Muscle of back (tissue), 11 donors: ENCODE data around the gene SCCPDH. TPM values are rescaled to one million over a fixed set of nuclear protein-coding genes. Genes with fewer than 3 reads are reported as not detected.
"Not testable (repeated sequence)": the region's sequence is repeated elsewhere in the genome, so short reads cannot be mapped to it uniquely, and the experiment has no call there.

Experiments used
- DNase-seq, 3 donors: peaks; one replicate each; pipeline versions ENCODE4 v3.0.0 to v3.0.0-alpha.2; 2013
- polyA plus RNA-seq, 10 donors: library from polyadenylated mRNA; unstranded; fragments of 120-200 nt; gene quantifications; one replicate each; pipeline ENCODE4 v1.2.1, GENCODE V29; 2013; ENCODE audit not compliant: insufficient read length in 10 of 10

SCCPDH gene
- polyA plus RNA-seq, 10 donors, result 33.0 to 40.2 (median 35.3) TPM

DNA sequence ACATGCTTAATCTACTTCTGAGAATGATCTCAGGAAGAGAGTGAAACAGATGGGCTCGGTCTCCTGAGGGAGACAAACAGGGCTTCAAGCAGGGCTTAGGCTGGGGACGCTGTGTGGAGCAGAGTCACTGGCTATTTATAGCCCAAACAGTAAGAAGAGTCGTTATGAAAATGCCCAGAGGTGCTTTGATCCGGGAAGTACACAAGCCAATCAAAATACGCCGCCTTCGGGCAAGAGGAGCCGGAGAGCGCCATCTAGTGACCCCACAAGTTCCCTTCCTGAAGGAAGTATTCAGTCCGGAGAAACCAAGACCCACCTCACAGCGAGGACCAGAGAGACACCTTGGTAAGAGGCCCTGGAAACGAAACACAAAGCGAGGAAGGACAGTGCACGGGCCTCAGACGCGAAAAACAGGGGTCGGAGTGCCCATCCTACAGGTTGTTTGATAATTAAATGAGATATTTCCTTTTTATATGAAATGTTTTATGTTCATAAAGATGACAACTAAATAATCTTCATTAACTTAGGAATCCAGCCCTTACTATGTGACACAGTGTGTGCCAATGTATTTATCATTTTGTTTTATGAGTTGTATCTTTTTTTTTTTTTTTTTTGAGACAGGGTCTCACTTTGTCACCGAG is 25.0 kb upstream of the SCCPDH start:
- DNase-seq, result peak; percentile 91 to 93 (median 93)

DNA sequence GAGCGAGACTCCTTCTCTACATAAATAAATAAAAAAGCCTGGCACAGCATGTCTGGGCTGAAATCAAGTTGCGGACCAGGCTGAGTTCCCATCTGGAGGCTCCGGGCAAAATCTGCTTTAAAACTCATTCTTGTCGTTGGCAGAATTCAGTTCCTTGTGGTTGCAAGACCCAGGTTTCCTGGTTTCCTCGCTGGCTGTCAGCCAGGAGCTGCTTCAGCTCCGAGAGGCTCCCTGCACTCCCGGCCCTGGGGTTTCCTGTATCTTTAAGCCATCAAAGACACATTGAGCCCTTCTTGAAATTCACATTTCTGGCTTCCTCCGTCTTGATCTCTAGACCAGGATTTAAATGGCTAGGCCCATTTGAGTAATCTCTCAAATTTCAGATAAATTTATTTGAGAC is 20.6 kb upstream of the SCCPDH start:
- DNase-seq, result no peak

DNA sequence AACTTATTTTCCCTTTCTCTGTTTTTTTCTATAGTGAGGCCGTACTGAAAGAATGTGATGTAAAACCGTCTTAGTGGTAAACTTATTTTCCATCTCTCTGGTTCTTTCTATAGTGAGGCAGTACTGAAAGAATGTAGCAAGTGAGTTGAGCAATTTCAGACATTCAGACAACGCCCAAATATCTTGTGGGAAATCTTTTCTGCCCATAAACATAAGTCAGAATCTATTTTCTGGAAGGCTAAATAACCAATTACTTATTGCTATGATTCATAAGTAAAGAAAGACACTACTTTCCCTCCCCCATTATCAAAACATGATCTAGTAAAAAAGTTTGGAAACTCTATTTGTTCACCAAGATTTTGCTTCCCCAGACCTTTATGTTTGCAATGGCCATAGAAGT is 18.8 kb upstream of the SCCPDH start:
- DNase-seq, result peak in 2 of 3 donors; percentile 62 to 89

DNA sequence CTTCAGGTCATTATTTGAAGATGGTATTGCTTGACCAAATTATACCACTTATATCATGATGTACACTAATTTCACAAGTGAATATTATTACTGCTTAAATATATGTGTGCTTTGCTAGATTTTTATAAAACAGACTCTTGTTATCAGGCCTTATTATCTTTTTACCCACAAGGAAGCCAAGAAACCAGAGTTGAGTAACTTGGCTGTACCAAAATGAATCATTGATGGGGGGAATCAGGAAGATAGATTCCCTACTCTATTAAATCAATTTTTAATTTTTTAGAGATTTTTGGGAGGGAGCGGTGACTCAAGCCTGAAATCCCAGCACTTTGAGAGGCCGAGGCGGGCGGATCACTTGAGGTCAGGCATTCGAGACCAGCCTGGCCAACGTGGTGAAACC is 16.0 kb upstream of the SCCPDH start:
- DNase-seq, result no peak

DNA sequence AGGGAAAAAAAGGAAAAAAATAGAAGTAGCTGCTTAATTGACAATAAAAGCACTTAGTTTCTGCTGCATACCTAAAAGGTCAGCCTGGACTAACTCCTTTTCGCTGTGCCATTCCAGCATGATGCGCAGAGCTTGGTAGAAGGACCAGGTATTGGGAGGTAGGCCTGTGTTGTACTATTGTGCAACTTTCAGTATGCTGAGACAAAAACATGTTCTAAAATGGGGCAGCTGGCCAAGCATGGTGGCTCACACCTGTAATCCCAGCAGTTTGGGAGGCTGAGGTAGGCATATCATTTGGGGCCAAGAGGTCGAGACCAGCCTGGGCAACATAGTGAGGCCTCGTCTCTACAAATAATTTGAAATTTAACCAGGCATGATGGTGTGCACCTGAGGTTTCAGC is 15.0 kb upstream of the SCCPDH start:
- no peak for DNase-seq

DNA sequence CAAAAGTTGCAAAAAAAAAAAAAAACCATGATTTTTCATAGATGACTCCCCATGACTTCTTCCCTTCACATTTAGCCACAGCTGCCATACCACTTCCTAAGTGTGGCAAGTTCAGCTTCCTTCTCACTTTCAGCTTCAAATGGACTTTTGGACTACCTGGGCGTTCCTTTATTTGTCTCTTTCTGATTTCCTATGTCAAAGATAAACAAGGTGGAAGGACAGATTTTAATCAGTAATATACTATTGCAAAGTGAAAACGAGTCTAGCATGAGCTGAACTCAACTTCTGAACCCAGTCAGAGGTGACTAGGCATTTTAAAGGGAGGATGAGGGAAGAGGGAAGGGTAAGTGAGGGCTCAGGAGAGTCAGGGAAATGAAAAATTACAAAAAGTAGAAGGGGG is 14.4 kb upstream of the SCCPDH start:
- no peak for DNase-seq

DNA sequence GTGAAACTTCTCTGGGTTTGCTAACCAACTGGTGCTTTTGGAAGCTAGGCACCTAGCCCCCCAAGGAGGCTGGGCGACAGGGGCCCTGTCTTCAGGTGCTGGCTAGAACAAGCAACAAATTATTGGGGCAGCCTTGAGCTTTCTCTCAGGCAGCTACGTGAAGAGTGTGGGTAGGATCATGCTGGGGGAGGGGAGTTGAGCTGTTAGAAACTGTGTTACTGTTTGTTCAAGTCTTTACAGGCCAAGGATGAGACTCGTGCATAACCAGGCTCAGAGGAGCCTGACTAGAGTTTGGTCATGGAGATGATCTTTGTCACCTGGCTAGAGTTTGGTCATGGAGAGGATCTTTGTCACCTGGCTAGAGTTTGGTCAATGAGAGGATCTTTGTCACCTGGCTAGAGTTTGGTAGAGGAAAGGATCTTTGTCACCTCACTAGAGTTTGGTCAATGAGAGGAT is 12.6 kb upstream of the SCCPDH start:
- DNase-seq, result no peak

DNA sequence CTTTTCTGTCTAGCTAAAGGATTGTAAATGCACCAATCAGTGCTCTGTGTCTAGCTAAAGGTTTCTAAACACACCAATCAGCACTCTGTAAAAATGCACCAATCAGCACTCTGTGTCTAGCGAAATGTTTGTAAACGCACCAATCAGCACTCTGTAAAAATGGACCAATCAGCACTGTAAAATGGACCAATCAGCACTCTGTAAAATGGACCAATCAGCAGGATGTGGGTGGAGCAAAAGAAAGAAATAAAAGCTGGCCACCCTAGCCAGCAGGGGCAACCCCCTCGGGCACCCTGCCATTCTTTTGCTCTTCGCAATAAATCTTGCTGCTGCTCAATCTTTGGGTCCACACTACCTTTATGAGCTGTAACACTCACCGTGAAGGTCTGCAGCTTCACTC is 11.8 kb upstream of the SCCPDH start:
- not testable (repeated sequence) for DNase-seq

DNA sequence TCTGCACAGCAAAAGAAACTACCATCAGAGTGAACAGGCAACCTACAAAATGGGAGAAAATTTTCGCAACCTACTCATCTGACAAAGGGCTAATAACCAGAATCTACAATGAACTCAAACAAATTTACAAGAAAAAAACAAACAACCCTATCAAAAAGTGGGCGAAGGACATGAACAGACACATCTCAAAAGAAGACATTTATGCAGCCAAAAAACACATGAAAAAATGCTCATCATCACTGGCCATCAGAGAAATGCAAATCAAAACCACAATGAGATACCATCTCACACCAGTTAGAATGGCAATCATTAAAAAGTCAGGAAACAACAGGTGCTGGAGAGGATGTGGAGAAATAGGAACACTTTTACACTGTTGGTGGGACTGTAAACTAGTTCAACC is 4.8 kb upstream of the SCCPDH start:
- not testable (repeated sequence) for DNase-seq

DNA sequence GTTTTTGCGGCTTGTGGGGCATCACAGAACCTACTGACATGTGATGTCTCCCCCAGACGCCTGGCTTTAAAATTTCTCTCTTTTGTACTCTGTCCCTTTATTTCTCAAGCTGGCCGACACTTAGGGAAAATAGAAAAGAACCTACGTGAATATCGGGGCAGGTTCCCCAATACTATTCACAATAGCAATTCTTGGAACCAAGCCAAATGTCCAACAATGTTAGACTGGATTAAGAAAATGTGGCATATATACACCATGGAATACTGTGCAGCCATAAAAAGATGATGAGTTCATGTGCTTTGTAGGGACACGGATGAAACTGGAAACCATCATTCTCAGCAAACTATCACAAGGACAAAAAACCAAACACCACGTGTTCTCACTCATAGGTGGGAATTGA is 3.4 kb upstream of the SCCPDH start:
- not testable (repeated sequence) for DNase-seq

DNA sequence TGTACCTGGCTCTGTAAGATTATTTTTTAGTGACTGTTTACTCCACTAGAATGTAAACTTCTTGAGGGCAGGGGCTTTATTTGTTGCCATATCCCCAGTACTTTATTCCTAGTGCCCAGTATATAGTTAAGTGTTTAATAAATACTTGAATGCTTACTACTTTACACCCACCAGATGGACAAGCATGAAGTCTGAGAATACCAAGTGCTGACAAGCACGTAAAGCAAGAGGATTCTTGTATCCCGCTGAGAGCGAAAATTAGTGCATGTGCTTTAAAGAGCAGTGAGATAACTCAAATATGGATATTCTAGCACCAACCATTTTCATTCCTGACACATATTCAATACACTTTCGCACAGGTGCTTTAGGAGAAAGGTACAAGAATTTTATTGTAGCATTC is 1.5 kb upstream of the SCCPDH start:
- DNase-seq, result no peak

DNA sequence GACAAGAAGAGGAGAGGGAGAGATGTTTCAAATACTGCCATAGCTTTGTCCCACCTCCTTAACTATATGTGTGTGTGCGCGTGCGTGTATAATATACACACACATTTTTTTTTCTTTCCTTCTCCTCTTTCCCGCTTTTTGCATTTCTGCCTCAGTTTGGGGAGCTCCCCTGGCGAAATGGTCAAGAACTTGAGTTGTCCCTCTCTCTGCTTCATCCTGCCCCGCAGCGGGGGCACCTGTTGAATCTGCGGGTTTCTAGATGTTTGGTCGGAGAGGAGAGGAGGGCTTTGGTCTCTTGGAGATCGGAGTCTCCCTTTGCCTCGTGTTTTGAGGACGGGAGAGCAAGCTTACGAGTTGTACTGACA is 504 bp downstream of the SCCPDH start:
- peak; percentile 51 to 93 (median 55) for DNase-seq

DNA sequence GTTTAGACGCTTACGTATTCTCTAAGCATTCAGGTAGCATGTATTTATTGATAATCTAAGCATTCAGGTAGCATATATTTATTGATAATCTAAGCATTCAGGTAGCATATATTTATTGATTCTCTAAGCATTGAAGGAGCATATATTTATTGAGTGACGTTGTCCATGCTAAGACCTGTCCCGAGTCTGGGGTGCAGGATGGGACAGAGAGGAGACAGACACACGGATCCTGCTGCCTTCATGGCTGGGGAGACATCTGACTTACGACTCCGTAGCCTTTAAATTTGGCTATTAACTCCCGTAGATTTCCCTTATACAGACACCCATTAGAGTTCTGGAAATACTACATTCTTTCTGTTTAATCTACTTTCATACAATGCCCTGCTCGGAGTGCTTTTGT is 982 bp downstream of the SCCPDH start:
- DNase-seq, result peak in 1 of 3 donors; percentile 24

DNA sequence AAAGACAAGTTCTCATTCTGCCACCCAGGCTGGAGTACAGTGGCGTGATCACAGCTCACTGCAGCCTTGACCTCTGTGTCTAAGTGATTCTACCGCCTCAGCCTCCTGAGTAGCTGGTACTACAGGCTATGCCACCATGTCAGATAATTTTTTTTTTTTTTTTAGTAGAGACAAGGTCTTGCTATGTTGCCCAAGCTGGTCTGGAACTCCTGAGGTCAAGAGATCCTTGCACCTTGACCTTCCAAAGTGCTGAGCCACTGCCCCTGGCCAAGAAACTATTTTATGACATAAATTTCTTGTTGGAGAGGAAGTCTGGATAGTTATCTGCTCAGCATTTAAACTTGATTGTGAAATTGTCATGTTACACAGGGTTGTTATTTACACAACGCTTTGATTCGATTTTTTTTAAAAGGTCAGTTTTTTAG is 2.1 kb downstream of the SCCPDH start:
- no peak for DNase-seq

DNA sequence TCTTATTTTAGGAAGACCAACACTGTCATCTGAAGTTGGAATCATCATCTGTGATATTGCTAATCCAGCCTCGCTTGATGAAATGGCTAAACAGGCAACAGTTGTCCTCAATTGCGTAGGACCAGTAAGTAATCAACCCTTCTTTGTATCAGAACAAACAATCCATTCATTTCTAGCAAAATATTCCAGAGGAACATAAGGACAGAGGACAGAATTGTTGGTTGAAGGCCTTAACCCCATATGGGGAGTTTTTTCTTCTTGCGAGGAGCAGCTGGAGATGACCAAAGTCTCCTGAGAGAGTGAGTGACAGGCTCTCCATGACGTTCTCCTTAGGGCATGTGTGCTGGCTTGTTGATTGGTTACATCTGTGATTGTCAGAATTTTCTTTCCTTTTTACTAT is 2.7 kb downstream of the SCCPDH start:
- DNase-seq, result no peak

DNA sequence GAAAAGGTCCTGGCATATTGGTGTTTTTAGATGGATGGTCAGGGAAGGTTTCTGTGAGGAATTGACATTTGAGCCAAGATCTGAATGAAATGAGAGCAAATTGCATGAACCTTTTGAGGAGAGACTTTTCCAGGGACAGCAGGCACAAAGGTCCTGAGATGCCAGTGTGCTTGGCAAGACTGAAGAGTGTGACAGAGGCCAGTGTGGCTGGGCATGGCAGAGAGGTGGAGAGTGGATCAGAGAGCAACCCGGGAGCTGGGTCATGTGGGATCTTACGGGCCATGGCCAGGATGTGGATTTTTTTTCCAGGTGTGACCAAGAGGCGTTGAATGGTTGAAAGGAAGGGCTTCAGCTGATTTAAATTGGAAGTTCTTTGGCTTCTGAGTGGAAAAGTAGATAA is 3.4 kb downstream of the SCCPDH start:
- no peak for DNase-seq

DNA sequence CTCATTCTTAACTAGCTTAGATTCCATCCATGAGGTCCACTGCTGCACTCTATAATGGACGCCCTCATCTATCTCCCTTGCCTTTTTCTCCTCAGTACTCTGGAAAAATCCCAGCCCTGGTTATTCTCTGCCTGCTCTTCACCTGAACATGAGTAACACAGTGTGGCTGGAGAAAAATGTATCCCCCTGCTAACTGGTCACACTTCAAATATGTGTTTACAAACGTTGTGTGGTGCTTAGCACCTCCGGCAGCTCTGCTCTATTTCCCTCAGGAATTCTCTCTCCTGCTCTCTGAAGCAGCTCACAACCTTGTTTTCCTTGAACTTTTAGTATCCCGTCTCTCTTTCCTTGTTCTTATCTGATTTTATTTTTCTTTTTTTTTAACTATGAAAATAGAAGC is 4.1 kb downstream of the SCCPDH start:
- no peak for DNase-seq

DNA sequence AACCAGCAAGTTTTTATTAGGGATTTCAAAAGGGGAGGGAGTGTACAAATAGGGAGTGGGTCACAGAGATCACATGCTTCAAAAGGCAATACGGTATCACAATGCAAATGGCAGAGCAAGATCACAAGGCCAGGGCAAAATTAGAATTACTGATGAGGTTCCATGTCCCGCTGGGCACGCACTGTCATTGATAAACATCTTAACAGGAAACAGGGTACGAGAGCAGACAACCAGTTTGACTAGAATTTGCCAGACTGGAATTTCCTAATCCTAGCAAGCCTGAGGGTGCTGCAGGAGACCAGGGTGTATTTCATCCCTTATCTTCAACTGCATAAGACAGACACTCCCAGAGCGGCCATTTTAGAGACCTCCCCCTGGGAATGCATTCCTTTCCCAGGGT is 4.8 kb downstream of the SCCPDH start:
- not testable (repeated sequence) for DNase-seq

DNA sequence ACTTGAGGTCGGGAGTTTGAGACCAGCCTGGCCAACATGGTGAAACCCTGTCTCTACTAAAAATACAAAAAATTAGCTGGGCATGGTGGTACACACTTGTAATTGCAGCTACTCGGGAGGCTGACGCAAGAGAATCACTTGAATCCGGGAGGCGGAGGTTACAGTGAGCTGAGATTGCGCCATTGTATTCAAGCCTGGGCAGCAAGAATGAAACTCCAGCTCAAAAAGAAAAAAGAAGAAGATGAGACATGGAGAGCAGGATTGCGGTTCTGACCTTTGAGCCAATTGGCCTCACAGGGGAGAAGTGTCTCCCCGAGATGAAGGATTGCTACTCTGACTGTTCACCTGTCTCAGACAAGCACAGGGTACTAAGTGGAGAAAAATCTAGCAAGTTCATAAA is 6.6 kb downstream of the SCCPDH start:
- no peak for DNase-seq

DNA sequence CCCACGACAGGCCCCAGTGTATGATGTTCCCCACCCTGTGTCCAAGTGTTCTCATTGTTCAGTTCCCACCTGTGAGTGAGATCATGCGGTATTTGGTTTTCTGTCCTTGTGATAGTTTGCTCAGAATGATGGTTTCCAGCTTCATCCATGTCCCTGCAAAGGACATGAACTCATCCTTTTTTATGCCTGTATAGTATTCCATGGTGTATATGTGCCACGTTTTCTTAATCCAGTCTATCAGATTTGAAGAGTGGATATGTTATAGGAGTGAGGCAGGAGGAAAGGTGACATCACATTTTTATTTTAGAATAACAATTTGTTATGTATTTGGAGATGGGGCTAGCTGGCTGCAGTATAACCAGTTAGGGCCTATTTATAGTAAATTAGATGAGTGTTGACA is 7.7 kb downstream of the SCCPDH start:
- DNase-seq, result not testable (repeated sequence)

DNA sequence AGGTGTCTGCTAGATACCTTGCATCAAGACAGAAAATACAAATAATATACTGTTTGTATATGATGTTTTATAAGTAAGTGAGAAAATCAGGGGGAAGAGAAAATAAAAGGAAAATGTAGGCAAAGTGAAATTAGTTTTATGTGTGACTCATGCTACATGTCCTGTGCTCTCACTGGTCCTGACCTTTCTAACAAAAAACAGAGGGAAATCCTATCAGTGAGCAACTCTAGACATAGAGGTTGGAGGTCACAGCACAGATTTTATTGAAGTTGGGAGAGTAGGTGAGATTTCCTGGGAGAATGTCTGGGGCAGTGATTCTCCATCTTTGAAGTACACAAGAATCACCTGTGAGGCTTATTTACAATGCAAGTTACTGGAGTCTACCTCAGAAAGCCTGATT is 9.5 kb downstream of the SCCPDH start:
- no peak for DNase-seq

DNA sequence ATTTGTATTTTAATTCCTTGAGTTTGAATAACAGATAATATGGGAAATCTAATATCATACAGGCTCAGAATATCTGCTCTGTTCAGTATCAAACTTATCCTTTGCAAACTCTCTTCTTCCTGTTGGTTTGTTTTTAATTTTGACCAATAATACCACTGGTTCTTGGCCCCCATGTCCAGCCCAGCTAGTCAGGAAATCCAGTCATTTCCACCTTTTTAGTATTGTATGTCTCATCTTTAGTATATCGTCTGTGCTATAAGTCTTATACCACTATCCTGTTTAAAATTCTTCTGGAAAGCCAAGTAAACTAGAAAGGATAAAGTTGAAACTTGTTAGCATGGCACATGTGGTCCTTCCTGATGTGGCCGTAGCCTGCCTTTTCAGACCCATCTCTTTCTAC is 10.7 kb downstream of the SCCPDH start:
- DNase-seq, result no peak

DNA sequence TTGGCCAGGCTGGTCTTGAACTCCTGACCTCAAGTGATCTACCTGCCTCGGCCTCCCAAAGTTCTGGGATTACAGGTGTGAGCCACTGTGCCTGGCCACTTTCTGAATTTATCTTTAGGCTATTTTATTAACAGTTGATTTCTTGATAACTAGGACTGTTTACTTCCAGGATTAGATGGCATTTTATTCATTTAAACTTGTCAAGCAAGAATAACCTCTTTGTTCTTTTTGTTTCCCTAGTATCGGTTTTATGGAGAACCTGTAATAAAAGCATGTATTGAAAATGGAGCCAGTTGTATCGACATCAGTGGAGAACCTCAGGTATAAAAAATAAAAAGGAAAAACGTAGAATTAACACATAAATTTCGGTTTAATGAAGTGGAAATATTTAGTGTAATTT is 11.5 kb downstream of the SCCPDH start:
- no peak for DNase-seq

DNA sequence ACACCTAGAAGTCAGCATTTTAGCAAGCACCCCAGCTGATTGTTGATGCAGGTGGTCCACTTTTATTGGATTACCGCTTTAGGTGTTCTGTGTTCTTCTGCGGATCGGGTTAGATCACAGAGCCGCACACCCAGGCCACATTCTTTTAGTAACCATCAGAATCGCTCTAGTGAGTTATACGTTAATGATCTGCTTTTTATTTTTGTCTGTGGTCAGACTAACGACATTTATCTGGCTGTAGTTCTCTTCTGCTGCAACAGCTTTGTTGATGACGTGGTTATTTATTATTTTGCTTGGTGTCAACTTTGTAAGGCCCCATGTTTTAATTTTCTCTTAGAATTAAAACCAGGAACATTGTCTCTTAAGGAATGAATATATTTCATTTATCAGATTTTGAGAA is 18.2 kb downstream of the SCCPDH start:
- DNase-seq, result no peak

DNA sequence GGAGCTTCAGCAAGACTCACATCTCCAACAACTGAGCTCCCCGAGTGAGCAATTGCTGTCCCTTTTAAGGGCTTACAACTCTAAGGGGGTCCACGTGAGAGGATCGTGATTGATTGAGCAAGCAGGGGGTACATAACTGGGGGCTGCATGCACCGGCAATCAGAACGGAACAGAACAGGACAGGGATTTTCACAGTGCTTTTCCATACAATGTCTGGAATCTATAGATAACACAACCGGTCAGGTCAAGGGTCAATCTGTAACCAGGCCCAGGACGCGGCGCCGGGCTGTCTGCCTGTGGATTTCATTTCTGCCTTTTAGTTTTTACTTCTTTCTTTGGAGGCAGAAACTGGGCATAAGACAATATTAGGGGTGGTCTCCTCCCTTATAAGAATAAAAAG is 21.9 kb downstream of the SCCPDH start:
- DNase-seq, result not testable (repeated sequence)
